ENCODE results near the gene NR2F1-AS1.

NR2F1-AS1 gene

DNA sequence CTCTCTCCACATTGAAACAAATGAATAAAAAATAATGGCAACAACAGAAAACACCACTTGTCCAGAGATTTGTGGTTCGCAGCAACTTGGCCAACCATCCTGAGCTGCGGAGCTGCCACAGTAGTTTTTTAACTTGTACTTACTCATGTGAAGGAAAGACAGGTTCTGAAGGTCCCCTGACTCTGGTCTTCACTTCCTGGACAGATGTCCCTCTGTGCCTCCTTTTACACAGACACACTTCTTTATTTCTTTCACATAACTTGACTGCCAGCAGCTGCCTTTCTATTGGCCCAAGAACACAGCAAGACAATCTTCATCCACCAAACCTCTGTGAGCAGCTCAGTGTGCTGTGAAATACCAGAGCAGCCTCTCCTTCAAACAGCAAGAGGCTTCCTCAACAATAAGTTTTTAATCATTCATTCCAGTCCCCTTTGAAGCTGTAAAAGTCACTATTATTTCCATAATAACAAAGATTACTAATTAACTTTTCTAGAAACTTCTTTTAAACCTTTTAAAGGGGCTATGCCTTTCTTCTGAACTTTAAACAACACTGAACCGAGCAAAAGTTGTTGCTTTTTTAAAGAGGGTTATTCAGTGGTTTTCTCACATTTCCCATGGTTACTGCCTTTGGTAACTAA, 198.7 kb downstream of the NR2F1-AS1 start:
- H3K4me2 ChIP-seq (ENCODE audit: low read length): no peak overlapping the region
- peaks cover 18% of the 10 kb centered on the region for H3K4me1 ChIP-seq (ENCODE audit: control insufficient read depth, insufficient read depth, low read length)
- no peak overlapping the region for H3K9ac ChIP-seq (ENCODE audit: low read depth, low read length)
- no peaks in the 10 kb centered on the region for H3K36me3 ChIP-seq (ENCODE audit: insufficient read depth, low read length)
- H3K9me3 ChIP-seq (replicated peaks; ENCODE audit: low read length): no peaks in the 10 kb centered on the region
- H3K27me3 ChIP-seq (ENCODE audit: control insufficient read depth, insufficient read depth, low read length): no peaks in the 10 kb centered on the region
- H3K4me3 ChIP-seq (ENCODE audit: low read length): no peak overlapping the region

DNA sequence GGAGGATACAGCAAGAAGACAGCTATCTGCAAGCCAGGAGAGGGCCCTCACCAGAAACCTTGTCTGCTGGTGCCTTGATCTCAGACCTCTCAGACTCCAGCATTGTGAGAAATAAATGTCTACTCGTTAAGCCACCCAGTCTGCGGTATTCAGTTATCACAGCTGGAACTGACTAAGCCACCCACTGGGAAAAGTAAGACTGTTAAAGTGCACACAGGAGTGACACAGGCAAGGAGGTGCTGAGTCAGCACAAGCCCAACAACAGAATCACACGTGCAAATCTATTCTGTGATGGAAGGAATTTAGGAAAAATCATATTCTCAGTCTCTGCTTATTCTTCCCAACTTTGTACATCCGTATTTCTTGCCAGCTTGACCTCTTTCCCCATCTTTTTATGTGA, 200.0 kb downstream of the NR2F1-AS1 start:
- no peaks in the 10 kb centered on the region for H3K36me3 ChIP-seq (ENCODE audit: insufficient read depth, low read length)
- H3K9me3 ChIP-seq (replicated peaks; ENCODE audit: low read length): no peaks in the 10 kb centered on the region
- no peak overlapping the region for H3K9ac ChIP-seq (ENCODE audit: low read depth, low read length)
- H3K27me3 ChIP-seq (ENCODE audit: control insufficient read depth, insufficient read depth, low read length): no peaks in the 10 kb centered on the region
- no peak overlapping the region for H3K4me3 ChIP-seq (ENCODE audit: low read length)
- no peak overlapping the region for H3K4me2 ChIP-seq (ENCODE audit: low read length)
- peaks cover 18% of the 10 kb centered on the region for H3K4me1 ChIP-seq (ENCODE audit: control insufficient read depth, insufficient read depth, low read length)

- H3K9me3 ChIP-seq (replicated peaks; ENCODE audit: low read length): no peaks in the 10 kb centered on the region
- no peak overlapping the region for H3K4me3 ChIP-seq (ENCODE audit: low read length)
- no peak overlapping the region for H3K4me2 ChIP-seq (ENCODE audit: low read length)
- peaks cover 12% of the 10 kb centered on the region for H3K4me1 ChIP-seq (ENCODE audit: control insufficient read depth, insufficient read depth, low read length)
- H3K9ac ChIP-seq (ENCODE audit: low read depth, low read length): no peak overlapping the region
- H3K36me3 ChIP-seq (ENCODE audit: insufficient read depth, low read length): no peaks in the 10 kb centered on the region
- no peaks in the 10 kb centered on the region for H3K27me3 ChIP-seq (ENCODE audit: control insufficient read depth, insufficient read depth, low read length)
Measured at GRCh38 chr5:93378073-93378472, 202.9 kb downstream of the NR2F1-AS1 start.

DNA sequence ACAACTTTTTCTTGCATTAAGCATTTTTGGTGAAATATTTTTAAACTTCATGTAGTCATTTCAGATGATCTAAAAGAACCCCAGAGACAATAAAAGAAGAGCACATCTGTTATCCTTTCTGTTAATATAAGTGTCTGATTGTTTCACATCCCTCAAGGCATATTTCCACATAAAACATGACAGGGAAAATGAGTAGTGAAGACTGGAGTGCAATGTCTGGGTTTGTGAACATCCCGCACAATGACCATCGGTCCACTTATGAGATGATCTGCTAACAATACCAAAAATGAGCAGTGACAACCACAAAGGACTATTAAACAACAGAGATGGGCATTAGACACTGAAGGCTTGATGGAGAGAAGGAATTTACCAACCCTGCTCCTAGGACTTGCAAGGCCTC, 209.1 kb downstream of the NR2F1-AS1 start:
- no peak overlapping the region for H3K4me3 ChIP-seq (ENCODE audit: low read length)
- H3K36me3 ChIP-seq (ENCODE audit: insufficient read depth, low read length): no peaks in the 10 kb centered on the region

GRCh38 chr5:93364378-93364777, 216.6 kb downstream of the NR2F1-AS1 start:
- no peak overlapping the region for H3K9ac ChIP-seq (ENCODE audit: low read depth, low read length)
- no peaks in the 10 kb centered on the region for H3K9me3 ChIP-seq (replicated peaks; ENCODE audit: low read length)
- no peaks in the 10 kb centered on the region for H3K36me3 ChIP-seq (ENCODE audit: insufficient read depth, low read length)
- no peak overlapping the region for H3K4me3 ChIP-seq (ENCODE audit: low read length)
- H3K4me1 ChIP-seq (ENCODE audit: control insufficient read depth, insufficient read depth, low read length): peaks cover 19% of the 10 kb centered on the region
- no peaks in the 10 kb centered on the region for H3K27me3 ChIP-seq (ENCODE audit: control insufficient read depth, insufficient read depth, low read length)
- H3K4me2 ChIP-seq (ENCODE audit: low read length): no peak overlapping the region

More for the DNA sequence above, 209.1 kb downstream of the NR2F1-AS1 start:
- H3K4me2 ChIP-seq (ENCODE audit: low read length): no peak overlapping the region
- no peaks in the 10 kb centered on the region for H3K4me1 ChIP-seq (ENCODE audit: control insufficient read depth, insufficient read depth, low read length)
- no peak overlapping the region for H3K9ac ChIP-seq (ENCODE audit: low read depth, low read length)
- no peaks in the 10 kb centered on the region for H3K27me3 ChIP-seq (ENCODE audit: control insufficient read depth, insufficient read depth, low read length)
- no peaks in the 10 kb centered on the region for H3K9me3 ChIP-seq (replicated peaks; ENCODE audit: low read length)

DNA sequence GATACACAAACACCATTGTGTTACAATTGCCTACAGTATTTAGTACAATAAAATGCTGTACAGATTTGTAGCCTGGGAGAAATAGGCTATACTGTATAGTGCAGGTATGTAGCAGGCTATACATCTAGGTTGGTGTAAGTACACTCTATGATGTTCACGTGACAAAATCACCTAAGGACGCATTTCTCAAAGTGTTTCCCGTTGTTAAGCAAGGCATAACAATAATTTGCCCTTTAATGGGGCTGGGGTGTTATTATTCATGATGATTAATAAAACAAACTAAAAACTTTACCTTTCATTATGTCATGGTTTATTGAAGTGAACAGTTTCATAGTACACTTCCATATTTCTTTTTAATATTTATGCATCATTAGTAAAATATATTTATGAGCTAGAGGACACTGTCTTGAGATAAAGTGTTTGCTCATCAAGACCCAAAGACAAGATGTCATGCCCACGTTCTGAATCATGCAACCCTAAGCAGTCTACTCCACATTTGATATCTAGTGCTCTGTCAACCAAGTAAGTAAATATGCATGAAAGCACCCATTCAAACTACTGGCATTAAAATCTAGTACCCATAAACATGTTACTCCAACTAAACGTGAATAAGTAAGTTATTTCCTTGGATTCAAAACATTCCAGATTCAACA, 220.5 kb downstream of the NR2F1-AS1 start:
- H3K9me3 ChIP-seq (replicated peaks; ENCODE audit: low read length): no peaks in the 10 kb centered on the region
- H3K4me1 ChIP-seq (ENCODE audit: control insufficient read depth, insufficient read depth, low read length): peaks cover 55% of the 10 kb centered on the region
- H3K9ac ChIP-seq (ENCODE audit: low read depth, low read length): peak overlapping the region; percentile 75

DNA sequence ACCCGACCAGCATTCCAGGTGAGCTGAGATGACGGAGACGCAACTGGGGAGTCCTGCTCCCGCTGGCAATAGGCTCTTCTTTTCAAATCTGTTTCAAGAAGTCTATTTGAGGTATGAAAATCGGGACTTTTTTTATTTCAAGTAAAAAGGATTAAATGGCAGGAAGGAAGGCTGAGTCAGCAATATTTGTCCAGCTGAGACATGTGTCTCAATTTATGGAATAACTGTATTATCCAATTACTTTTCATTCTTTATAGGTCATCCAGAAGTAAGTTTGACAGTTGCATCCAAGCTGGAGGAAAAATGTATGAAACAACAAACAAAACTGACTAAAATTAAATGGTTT, 221.1 kb downstream of the NR2F1-AS1 start:
- Histone ChIP-seq H3K9ac (ENCODE audit: low read depth, low read length) (peak overlapping the region; percentile 75), H3K9me3 (replicated peaks; ENCODE audit: low read length) (no peaks in the 10 kb centered on the region), H3K36me3 (ENCODE audit: insufficient read depth, low read length) (no peaks in the 10 kb centered on the region), H3K4me3 (ENCODE audit: low read length) (peak overlapping the region; percentile 49), H3K27me3 (ENCODE audit: control insufficient read depth, insufficient read depth, low read length) (no peaks in the 10 kb centered on the region), H3K4me2 (ENCODE audit: low read length) (peak overlapping the region; percentile 69), H3K4me1 (ENCODE audit: control insufficient read depth, insufficient read depth, low read length) (peaks cover 59% of the 10 kb centered on the region)

More for the DNA sequence above, 220.5 kb downstream of the NR2F1-AS1 start:
- H3K4me3 ChIP-seq (ENCODE audit: low read length): peak overlapping the region; percentile 11
- H3K4me2 ChIP-seq (ENCODE audit: low read length): peak overlapping the region; percentile 69
- H3K36me3 ChIP-seq (ENCODE audit: insufficient read depth, low read length): no peaks in the 10 kb centered on the region
- H3K27me3 ChIP-seq (ENCODE audit: control insufficient read depth, insufficient read depth, low read length): no peaks in the 10 kb centered on the region

Measured in skeletal muscle satellite cell (primary cell).